ENCODE results near the gene A2M.
"Not testable (repeated sequence)": the region's sequence is repeated elsewhere in the genome, so short reads cannot be mapped to it uniquely, and the experiment has no call there.

A2M gene

GRCh38 chr12:9115731-9116559 lies at the start of gene A2M:
Gene A2M, minus strand, starts transcription at chr12:9115919. Its CDS starts 70 bp downstream, at chr12:9115849.
- no peak for DNase-seq (ENCODE audit: low read depth in 2 of 3, low spot score in 1 of 3)

- DNase-seq (ENCODE audit: low read depth in 2 of 3, low spot score in 1 of 3) = no peak
Observed at GRCh38 chr12:9163392-9163791, 47.7 kb upstream of the A2M start.

- no peak for DNase-seq (ENCODE audit: low read depth in 2 of 3, low spot score in 1 of 3)
Observed at GRCh38 chr12:9156119-9156518, 40.4 kb upstream of the A2M start.

- no peak for DNase-seq (ENCODE audit: low read depth in 2 of 3, low spot score in 1 of 3)
Observed at GRCh38 chr12:9149372-9149771, 33.7 kb upstream of the A2M start.

GRCh38 chr12:9148926-9149325 lies 33.2 kb upstream of the A2M start:
- no peak for DNase-seq (ENCODE audit: low read depth in 2 of 3, low spot score in 1 of 3)

GRCh38 chr12:9147461-9147860 lies 31.7 kb upstream of the A2M start:
- no peak for DNase-seq (ENCODE audit: low read depth in 2 of 3, low spot score in 1 of 3)

- no peak for DNase-seq (ENCODE audit: low read depth in 2 of 3, low spot score in 1 of 3)
Observed at GRCh38 chr12:9144730-9145106, 29.0 kb upstream of the A2M start.

- no peak for DNase-seq (ENCODE audit: low read depth in 2 of 3, low spot score in 1 of 3)
Observed at GRCh38 chr12:9143929-9144729, 28.4 kb upstream of the A2M start.

GRCh38 chr12:9143137-9143536 lies 27.4 kb upstream of the A2M start:
- DNase-seq (ENCODE audit: low read depth in 2 of 3, low spot score in 1 of 3) = no peak

- not testable (repeated sequence) for DNase-seq (ENCODE audit: low read depth in 2 of 3, low spot score in 1 of 3)
Observed at GRCh38 chr12:9139588-9140290, 24.0 kb upstream of the A2M start.

GRCh38 chr12:9135903-9136310 lies 20.2 kb upstream of the A2M start:
- DNase-seq (ENCODE audit: low read depth in 2 of 3, low spot score in 1 of 3) = no peak

GRCh38 chr12:9134981-9135628 lies 19.4 kb upstream of the A2M start:
- peak in 1 of 3 donors; percentile 1 for DNase-seq (ENCODE audit: low read depth in 2 of 3, low spot score in 1 of 3)

GRCh38 chr12:9133216-9133916 lies 17.6 kb upstream of the A2M start:
- no peak for DNase-seq (ENCODE audit: low read depth in 2 of 3, low spot score in 1 of 3)

- no peak for DNase-seq (ENCODE audit: low read depth in 2 of 3, low spot score in 1 of 3)
Observed at GRCh38 chr12:9132008-9132535, 16.4 kb upstream of the A2M start.

- DNase-seq (ENCODE audit: low read depth in 2 of 3, low spot score in 1 of 3) = no peak
Observed at GRCh38 chr12:9130244-9130643, 14.5 kb upstream of the A2M start.

- no peak for DNase-seq (ENCODE audit: low read depth in 2 of 3, low spot score in 1 of 3)
Observed at GRCh38 chr12:9127936-9128663, 12.4 kb upstream of the A2M start.

- DNase-seq (ENCODE audit: low read depth in 2 of 3, low spot score in 1 of 3) = no peak
Observed at GRCh38 chr12:9127484-9127883, 11.8 kb upstream of the A2M start.

GRCh38 chr12:9124383-9125031 lies 8.8 kb upstream of the A2M start:
- no peak for DNase-seq (ENCODE audit: low read depth in 2 of 3, low spot score in 1 of 3)

GRCh38 chr12:9123781-9124382 lies 8.2 kb upstream of the A2M start:
- no peak for DNase-seq (ENCODE audit: low read depth in 2 of 3, low spot score in 1 of 3)
